ENCODE data around the gene CREG1.

GRCh38 chr1:167587872-167588271 is 34.3 kb upstream of the CREG1 start:
- no peak for TF ChIP-seq EZH2 (IDR thresholded peaks at IDR 0.05; ENCODE audit: low read length, unreplicated experiment)
- TF ChIP-seq CTCF (conservative IDR thresholded peaks at IDR 0.05; ENCODE audit: low read depth, low read length), result no peak

All from PC-3 (cell line).